ENCODE measurements around the gene SMTNL2. TPM values are rescaled to one million over a fixed set of nuclear protein-coding genes. Genes with fewer than 3 reads are reported as not detected.

Gene SMTNL2
- total RNA-seq, 1 experiment from 2014 or later = 39.3 TPM

GRCh38 chr17:4586043-4586442 lies 1.7 kb downstream of the SMTNL2 start:
- CTCF ChIA-PET = no interaction called here
- intact Hi-C loops (cut with micrococcal nuclease; ENCODE audit: unreplicated experiment) = no loop called here
- no peaks in the 10 kb centered on the region for H3K36me3 ChIP-seq (ENCODE audit: control insufficient read depth, insufficient read depth, low read length)
- TSS peak; percentile 43 for BruUV-seq (replicated peaks)
- H3K9me3 ChIP-seq = no peaks in the 10 kb centered on the region
- Mint-ChIP-seq H3K4me3 (ENCODE audit: unreplicated experiment) (peak overlapping the region; percentile 84), H3K27me3 (ENCODE audit: insufficient read depth, unreplicated experiment) (no peaks in the 10 kb centered on the region), H3K4me1 (ENCODE audit: low read depth, unreplicated experiment) (peaks cover 20% of the 10 kb centered on the region), H3K27ac (ENCODE audit: unreplicated experiment) (peak overlapping the region; percentile 60), H3K9me3 (ENCODE audit: unreplicated experiment) (no peaks in the 10 kb centered on the region), H3K36me3 (ENCODE audit: insufficient read depth, unreplicated experiment) (peaks cover 23% of the 10 kb centered on the region)
- POLR2A ChIA-PET = no interaction called here
- no peaks in the 10 kb centered on the region for H3K27me3 ChIP-seq (replicated peaks; ENCODE audit: control insufficient read depth, insufficient read depth, low read length)
- H3K4me3 ChIP-seq (ENCODE audit: low read depth, low read length) = peak overlapping the region; percentile 71
- TF ChIP-seq CTCF (IDR thresholded peaks at IDR 0.05; ENCODE audit: insufficient read depth in 1 of 2, low read depth in 1 of 2, low read length in 1 of 2, severe bottlenecking in 1 of 2, unreplicated experiment in 1 of 2) = no peak
- DNase-seq = no peak
- peaks cover 22% of the 10 kb centered on the region; the same call in 1 of the 2 replicates for H3K4me1 ChIP-seq

GRCh38 chr17:4587195-4587594 lies 2.9 kb downstream of the SMTNL2 start:
- POLR2A ChIA-PET = interaction anchor here (0.6 kb wide), 1 partner anchor 83 kb away, joined by 3 read pairs; no protein-coding TSS in a partner anchor
- H3K4me3 Mint-ChIP-seq (ENCODE audit: unreplicated experiment) = no peak overlapping the region
- H3K27ac Mint-ChIP-seq (ENCODE audit: unreplicated experiment) = no peak overlapping the region

GRCh38 chr17:4587803-4588202 lies 3.5 kb downstream of the SMTNL2 start:
- peaks cover 22% of the 10 kb centered on the region; the same call in 1 of the 2 replicates for H3K4me1 ChIP-seq
- H3K27me3 Mint-ChIP-seq (ENCODE audit: insufficient read depth, unreplicated experiment) = no peaks in the 10 kb centered on the region
- no peak overlapping the region for H3K4me3 Mint-ChIP-seq (ENCODE audit: unreplicated experiment)
- H3K9me3 ChIP-seq = no peaks in the 10 kb centered on the region
- no peak overlapping the region for H3K4me3 ChIP-seq (ENCODE audit: low read depth, low read length)
- H3K4me1 Mint-ChIP-seq (ENCODE audit: low read depth, unreplicated experiment) = peaks cover 20% of the 10 kb centered on the region
- no TSS peak for BruUV-seq (replicated peaks)
- POLR2A ChIA-PET = interaction anchor here (0.6 kb wide), 1 partner anchor 82 kb away, joined by 3 read pairs; no protein-coding TSS in a partner anchor
- H3K27me3 ChIP-seq (replicated peaks; ENCODE audit: control insufficient read depth, insufficient read depth, low read length) = no peaks in the 10 kb centered on the region
- intact Hi-C loops (cut with micrococcal nuclease; ENCODE audit: unreplicated experiment) = no loop called here
- no peaks in the 10 kb centered on the region for H3K9me3 Mint-ChIP-seq (ENCODE audit: unreplicated experiment)
- peak overlapping the region; percentile 22 for H3K27ac Mint-ChIP-seq (ENCODE audit: unreplicated experiment)
- DNase-seq = no peak
- H3K36me3 Mint-ChIP-seq (ENCODE audit: insufficient read depth, unreplicated experiment) = peaks cover 24% of the 10 kb centered on the region
- CTCF ChIA-PET = no interaction called here
- no peaks in the 10 kb centered on the region for H3K36me3 ChIP-seq (ENCODE audit: control insufficient read depth, insufficient read depth, low read length)
- TF ChIP-seq CTCF (IDR thresholded peaks at IDR 0.05; ENCODE audit: insufficient read depth in 1 of 2, low read depth in 1 of 2, low read length in 1 of 2, severe bottlenecking in 1 of 2, unreplicated experiment in 1 of 2) = no peak

More at GRCh38 chr17:4587195-4587594, 2.9 kb downstream of the SMTNL2 start:
- Histone ChIP-seq H3K27me3 (replicated peaks; ENCODE audit: control insufficient read depth, insufficient read depth, low read length) (no peaks in the 10 kb centered on the region), H3K4me1 (peaks cover 22% of the 10 kb centered on the region; the same call in 1 of the 2 replicates), H3K4me3 (ENCODE audit: low read depth, low read length) (no peak overlapping the region), H3K9me3 (no peaks in the 10 kb centered on the region), H3K36me3 (ENCODE audit: control insufficient read depth, insufficient read depth, low read length) (no peaks in the 10 kb centered on the region)
- BruUV-seq (replicated peaks) = no TSS peak
- H3K36me3 Mint-ChIP-seq (ENCODE audit: insufficient read depth, unreplicated experiment) = peaks cover 24% of the 10 kb centered on the region
- CTCF ChIA-PET = no interaction called here
- H3K4me1 Mint-ChIP-seq (ENCODE audit: low read depth, unreplicated experiment) = peaks cover 20% of the 10 kb centered on the region
- H3K27me3 Mint-ChIP-seq (ENCODE audit: insufficient read depth, unreplicated experiment) = no peaks in the 10 kb centered on the region
- H3K9me3 Mint-ChIP-seq (ENCODE audit: unreplicated experiment) = no peaks in the 10 kb centered on the region
- DNase-seq = no peak
- intact Hi-C loops (cut with micrococcal nuclease; ENCODE audit: unreplicated experiment) = no loop called here
- TF ChIP-seq CTCF (IDR thresholded peaks at IDR 0.05; ENCODE audit: insufficient read depth in 1 of 2, low read depth in 1 of 2, low read length in 1 of 2, severe bottlenecking in 1 of 2, unreplicated experiment in 1 of 2) = no peak
